ENCODE measurements around the gene TFDP1. TPM values are rescaled to one million over a fixed set of nuclear protein-coding genes. Genes with fewer than 3 reads are reported as not detected.

The TFDP1 gene, protein sequence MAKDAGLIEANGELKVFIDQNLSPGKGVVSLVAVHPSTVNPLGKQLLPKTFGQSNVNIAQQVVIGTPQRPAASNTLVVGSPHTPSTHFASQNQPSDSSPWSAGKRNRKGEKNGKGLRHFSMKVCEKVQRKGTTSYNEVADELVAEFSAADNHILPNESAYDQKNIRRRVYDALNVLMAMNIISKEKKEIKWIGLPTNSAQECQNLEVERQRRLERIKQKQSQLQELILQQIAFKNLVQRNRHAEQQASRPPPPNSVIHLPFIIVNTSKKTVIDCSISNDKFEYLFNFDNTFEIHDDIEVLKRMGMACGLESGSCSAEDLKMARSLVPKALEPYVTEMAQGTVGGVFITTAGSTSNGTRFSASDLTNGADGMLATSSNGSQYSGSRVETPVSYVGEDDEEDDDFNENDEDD
- 61.7 and 64.9 TPM in 2 replicates for total RNA-seq

DNA sequence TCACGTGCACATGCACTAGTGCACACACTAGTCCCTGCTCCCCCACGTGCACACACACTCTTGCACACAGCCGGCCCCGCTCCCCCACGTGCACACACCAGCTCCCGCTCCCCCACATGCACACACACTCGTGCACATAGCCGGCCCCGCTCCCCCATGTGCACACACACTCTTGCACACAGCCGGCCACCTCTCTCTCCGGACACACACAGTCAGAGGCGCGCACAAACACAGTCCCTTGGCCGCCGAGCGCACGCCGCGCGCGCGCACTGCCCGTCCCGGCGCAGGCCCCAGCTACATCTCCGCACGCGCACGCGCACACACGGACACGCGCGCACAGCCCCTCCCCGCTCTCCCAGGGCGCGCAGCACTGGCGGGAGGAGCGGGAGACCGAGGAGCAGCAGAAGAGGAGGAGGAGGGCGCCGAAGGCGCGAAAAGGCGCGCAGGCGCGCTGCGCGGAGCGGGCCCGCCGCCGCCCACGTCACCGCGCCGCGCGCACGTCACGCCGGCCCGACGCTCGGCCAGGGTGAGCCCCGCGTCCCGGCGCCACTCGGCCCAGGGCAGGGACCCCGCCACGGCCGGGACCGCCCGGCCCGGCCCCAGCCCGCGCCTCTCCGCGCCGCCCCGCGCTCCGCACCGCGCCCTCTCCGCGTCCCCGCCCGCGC, at the start of gene TFDP1:
Gene TFDP1, plus strand, starts transcription at position 549 of the 665 bp plus-strand sequence. CDS start 1,085 bp downstream, outside the sequence.

DNA sequence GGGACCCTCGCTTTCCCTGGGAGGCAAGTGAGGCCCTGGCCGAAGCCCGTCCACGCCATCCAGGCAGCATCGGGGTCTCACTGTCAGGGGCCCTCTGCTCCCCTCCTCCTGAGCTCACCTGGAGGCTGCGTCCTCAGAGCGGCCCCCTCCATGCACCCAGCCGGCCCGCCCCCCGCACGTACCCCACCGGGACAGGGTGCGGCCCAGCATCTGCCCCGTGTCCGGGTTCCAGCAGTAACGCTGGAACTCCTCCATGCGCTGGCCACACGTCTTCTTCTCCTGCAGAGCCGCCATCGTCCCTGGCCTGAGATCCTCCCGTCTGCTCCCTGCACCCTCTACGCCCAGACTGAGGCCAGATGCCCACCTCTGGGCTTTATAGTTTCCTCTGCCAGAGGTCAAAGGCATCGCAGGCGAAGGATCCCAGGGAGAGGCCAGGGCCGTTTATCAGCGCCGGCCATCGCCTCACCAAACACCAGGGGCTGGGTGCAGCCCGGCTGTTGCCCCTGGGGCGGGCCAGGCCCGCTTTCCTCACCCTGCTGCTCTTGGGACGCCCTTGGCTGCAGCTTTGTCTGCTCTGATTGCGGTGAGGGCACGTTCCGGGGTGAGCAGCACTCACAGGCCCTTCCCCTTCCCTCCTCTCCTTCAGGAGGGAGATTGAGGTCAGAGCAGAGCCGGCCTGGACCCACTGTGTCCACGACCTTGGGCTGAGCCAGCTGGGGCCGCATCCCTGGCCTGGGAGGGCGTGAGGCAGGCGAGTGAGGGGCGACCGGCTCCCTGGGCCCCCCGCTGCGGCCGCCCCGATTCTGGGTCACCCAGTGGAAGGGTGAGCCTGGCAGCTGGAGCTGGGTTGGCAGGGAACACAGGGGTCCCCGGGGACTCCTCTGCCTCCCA, 73.5 kb downstream of the TFDP1 start, which contains the start of gene ATP4B:
Gene ATP4B, minus strand, starts transcription at position 348 of the 891 bp plus-strand sequence. Its CDS starts 54 bp downstream, at position 294.

DNA sequence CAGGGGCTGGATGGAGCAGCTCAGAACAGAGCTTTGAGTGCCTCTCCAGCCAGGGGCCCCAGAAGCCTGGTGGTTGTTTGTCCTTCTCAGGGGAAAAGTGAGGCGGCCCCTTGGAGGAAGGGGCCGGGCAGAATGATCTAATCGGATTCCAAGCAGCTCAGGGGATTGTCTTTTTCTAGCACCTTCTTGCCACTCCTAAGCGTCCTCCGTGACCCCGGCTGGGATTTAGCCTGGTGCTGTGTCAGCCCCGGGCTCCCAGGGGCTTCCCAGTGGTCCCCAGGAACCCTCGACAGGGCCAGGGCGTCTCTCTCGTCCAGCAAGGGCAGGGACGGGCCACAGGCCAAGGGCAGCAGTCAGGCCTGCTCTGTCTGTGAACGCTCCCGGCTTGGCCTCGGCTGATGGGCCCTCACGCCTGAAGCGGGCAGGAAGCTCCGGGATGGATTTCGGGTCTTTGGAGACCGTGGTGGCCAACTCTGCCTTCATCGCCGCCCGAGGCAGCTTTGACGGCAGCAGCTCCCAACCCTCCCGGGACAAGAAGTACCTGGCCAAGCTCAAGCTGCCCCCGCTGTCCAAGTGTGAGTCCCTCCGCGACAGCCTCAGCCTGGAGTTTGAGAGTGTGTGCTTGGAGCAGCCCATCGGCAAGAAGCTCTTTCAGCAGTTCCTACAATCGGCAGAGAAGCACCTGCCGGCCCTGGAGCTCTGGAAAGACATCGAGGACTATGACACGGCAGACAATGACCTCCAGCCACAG, 82.6 kb downstream of the TFDP1 start, which contains the start of gene GRK1:
Gene GRK1, plus strand, starts transcription at position 269 of the 751 bp plus-strand sequence. Its CDS starts 168 bp downstream, at position 437.

Other genes with a start within 250 kb of the TFDP1 start
- 0.73 and 1.3 TPM in 2 replicates for gene GRTP1, start 220.6 kb upstream of the TFDP1 start, total RNA-seq
- 1.1 and 2.3 TPM in 2 replicates for gene ADPRHL1, start 131.3 kb upstream of the TFDP1 start, total RNA-seq
- 9.8 and 12.8 TPM in 2 replicates for gene DCUN1D2, start 94.0 kb upstream of the TFDP1 start, total RNA-seq
- not detected in 2 replicates for gene ATP4B, start 73.4 kb downstream of the TFDP1 start, total RNA-seq
- gene GRK1, start 82.5 kb downstream of the TFDP1 start, total RNA-seq: not detected in 2 replicates
- gene TMEM255B, start 174.5 kb downstream of the TFDP1 start, total RNA-seq: 0.49 and 0.73 TPM in 2 replicates

Data from hair follicle dermal papilla cell (primary cell).